CD4-positive, alpha-beta memory T cell (primary cell): ENCODE data around the gene ARHGAP44. TPM values are rescaled to one million over a fixed set of nuclear protein-coding genes. Genes with fewer than 3 reads are reported as not detected.

Experiments
- CTCF ChIA-PET: fragments of 350-600 bp; sonication (Branson Sonifier 250); formaldehyde crosslinking; loops from one replicate; lab custom pipeline; 2021; ENCODE audit warnings: inconsistent platforms; ENCODE audit not compliant: partially characterized antibody; lab: Charles Lee
- POLR2A ChIA-PET: fragments of 350-600 bp; sonication (Branson Sonifier 250); formaldehyde crosslinking; loops from one replicate; lab custom pipeline; 2021; ENCODE audit not compliant: partially characterized antibody; lab: Charles Lee
- DNase-seq, 5 donors: peaks; one replicate each; pipeline versions ENCODE4 v3.0.0 to v3.0.0-alpha.2; 2020 to 2022; ENCODE audit warnings: mixed read lengths in 1 of 5
- H3K27ac ChIP-seq: one replicate; pipeline ENCODE4 v1.7.0; 2013; ENCODE audit warnings: low read depth, low read length
- H3K27me3 ChIP-seq: 2 replicates; pipeline ENCODE4 v1.7.0; 2013; ENCODE audit warnings: mild to moderate bottlenecking, low read length, moderate library complexity; ENCODE audit not compliant: insufficient read depth
- H3K36me3 ChIP-seq: 2 replicates; pipeline ENCODE4 v1.7.0; 2013; ENCODE audit warnings: mild to moderate bottlenecking, low read length, moderate library complexity; ENCODE audit not compliant: insufficient read depth
- H3K4me1 ChIP-seq: 2 replicates; pipeline ENCODE4 v1.7.0; 2013; ENCODE audit warnings: mild to moderate bottlenecking, low read length, moderate library complexity; ENCODE audit not compliant: insufficient read depth
- H3K4me3 ChIP-seq, 2 donors: one replicate each; pipeline ENCODE4 v1.7.0; 2013; ENCODE audit warnings: low read length in 2 of 2, mild to moderate bottlenecking in 1 of 2
- H3K9me3 ChIP-seq, 2 donors: one replicate each; pipeline ENCODE4 v1.7.0; 2013; ENCODE audit warnings: low read length in 2 of 2, control low read depth in 1 of 2; ENCODE audit not compliant: control insufficient read depth in 1 of 2
- H3K27ac Mint-ChIP-seq, 7 donors: one replicate each; pipeline ENCODE4 v1.8.0; 2020 to 2021; ENCODE audit warnings: mixed read lengths in 7 of 7, mild to moderate bottlenecking in 6 of 7, inconsistent platforms in 3 of 7, moderate library complexity in 3 of 7
- H3K27me3 Mint-ChIP-seq, 2 donors: one replicate each; pipeline ENCODE4 v1.8.0; 2020 to 2021; ENCODE audit warnings: mixed read lengths in 2 of 2
- H3K36me3 Mint-ChIP-seq, 2 donors: one replicate each; pipeline ENCODE4 v1.8.0; 2020 to 2021; ENCODE audit warnings: mixed read lengths in 2 of 2, inconsistent platforms in 1 of 2, mild to moderate bottlenecking in 1 of 2
- H3K4me1 Mint-ChIP-seq, 4 donors: one replicate each; pipeline ENCODE4 v1.8.0; 2020 to 2021; ENCODE audit warnings: mixed read lengths in 4 of 4, mild to moderate bottlenecking in 1 of 4
- H3K4me3 Mint-ChIP-seq, 8 donors: one replicate each; pipeline ENCODE4 v1.8.0; 2020 to 2021; ENCODE audit warnings: mixed read lengths in 8 of 8, mild to moderate bottlenecking in 7 of 8, moderate library complexity in 6 of 8, inconsistent platforms in 3 of 8
- H3K9me3 Mint-ChIP-seq, 8 donors: one replicate each; pipeline ENCODE4 v1.8.0; 2020 to 2021; ENCODE audit warnings: mixed read lengths in 8 of 8, mild to moderate bottlenecking in 5 of 8, inconsistent platforms in 3 of 8, moderate library complexity in 1 of 8
- intact Hi-C: fragments of 100-400 bp; cut with micrococcal nuclease; formaldehyde crosslinking; loops from one replicate; pipeline ENCODE4 v1.15.1; 2023
- polyA plus RNA-seq, 2 donors: library from polyadenylated mRNA; unstranded; fragments of 300-500 nt; fragmentation: Illumina TruSeq; gene quantifications; one replicate each; pipeline ENCODE4 v1.2.3, GENCODE V29; 2021
- total RNA-seq, 2 experiments: library from RNA; stranded (reverse); gene quantifications; one replicate each; pipeline ENCODE4 v1.2.3, GENCODE V29; 2021

The ARHGAP44 gene
- total and polyA plus RNA-seq, 4 experiments from 2014 or later, result 0.07 TPM; not detected in 3

- H3K4me1 ChIP-seq, result no peaks in the 10 kb centered on the region
- Mint-ChIP-seq H3K27ac (no peak overlapping the region), H3K27me3 (peaks cover 0 to 2% of the 10 kb centered on the region in 2 donors), H3K4me1 (no peaks in the 10 kb centered on the region), H3K4me3 (no peak overlapping the region), H3K36me3 (no peaks in the 10 kb centered on the region), H3K9me3 (peaks cover 0 to 7% (median 2%) of the 10 kb centered on the region in 8 donors)
- intact Hi-C loops, result loop anchor here (10.0 kb wide), 1 partner anchor 56 kb away; no protein-coding TSS in a partner anchor
- H3K36me3 ChIP-seq, result no peaks in the 10 kb centered on the region
- H3K27me3 ChIP-seq, result no peaks in the 10 kb centered on the region
- POLR2A ChIA-PET, result no interaction called here
- CTCF ChIA-PET, result no interaction called here
- DNase-seq, result no peak
- no peak overlapping the region for H3K4me3 ChIP-seq
- H3K27ac ChIP-seq, result no peak overlapping the region
- no peaks in the 10 kb centered on the region for H3K9me3 ChIP-seq
Observed at GRCh38 chr17:12759090-12759489, 30.2 kb upstream of the ARHGAP44 start.

GRCh38 chr17:12765548-12765947 is 23.8 kb upstream of the ARHGAP44 start:
- H3K4me3 Mint-ChIP-seq, result no peak overlapping the region
- H3K4me3 ChIP-seq, result no peak overlapping the region
- POLR2A ChIA-PET, result no interaction called here
- peaks cover 2 to 3% of the 10 kb centered on the region in 2 donors for H3K27me3 Mint-ChIP-seq
- intact Hi-C loops, result no loop called here
- no peaks in the 10 kb centered on the region for H3K36me3 Mint-ChIP-seq
- H3K4me1 Mint-ChIP-seq, result no peaks in the 10 kb centered on the region
- peaks cover 0 to 7% (median 1%) of the 10 kb centered on the region in 8 donors for H3K9me3 Mint-ChIP-seq
- H3K27ac Mint-ChIP-seq, result no peak overlapping the region
- H3K4me1 ChIP-seq, result no peaks in the 10 kb centered on the region
- no peaks in the 10 kb centered on the region for H3K9me3 ChIP-seq
- no peak for DNase-seq
- no peaks in the 10 kb centered on the region for H3K36me3 ChIP-seq
- CTCF ChIA-PET, result no interaction called here
- H3K27ac ChIP-seq, result no peak overlapping the region
- no peaks in the 10 kb centered on the region for H3K27me3 ChIP-seq

GRCh38 chr17:12768255-12768654 is 21.0 kb upstream of the ARHGAP44 start:
- H3K27ac ChIP-seq, result no peak overlapping the region
- no peaks in the 10 kb centered on the region for H3K9me3 ChIP-seq
- H3K4me3 Mint-ChIP-seq, result no peak overlapping the region
- POLR2A ChIA-PET, result no interaction called here
- CTCF ChIA-PET, result no interaction called here
- H3K9me3 Mint-ChIP-seq, result peaks cover 0 to 5% (median 0%) of the 10 kb centered on the region in 8 donors
- no peaks in the 10 kb centered on the region for H3K4me1 ChIP-seq
- H3K4me3 ChIP-seq, result no peak overlapping the region
- intact Hi-C loops, result no loop called here
- DNase-seq, result no peak
- no peaks in the 10 kb centered on the region for H3K27me3 ChIP-seq
- no peaks in the 10 kb centered on the region for H3K36me3 Mint-ChIP-seq
- H3K27me3 Mint-ChIP-seq, result peaks cover 0 to 3% of the 10 kb centered on the region in 2 donors
- H3K27ac Mint-ChIP-seq, result no peak overlapping the region
- no peaks in the 10 kb centered on the region for H3K36me3 ChIP-seq
- no peaks in the 10 kb centered on the region for H3K4me1 Mint-ChIP-seq

GRCh38 chr17:12769981-12770380 is 19.3 kb upstream of the ARHGAP44 start:
- H3K36me3 Mint-ChIP-seq, result no peaks in the 10 kb centered on the region
- DNase-seq, result no peak
- H3K27ac Mint-ChIP-seq, result no peak overlapping the region
- H3K27me3 ChIP-seq, result no peaks in the 10 kb centered on the region
- H3K36me3 ChIP-seq, result no peaks in the 10 kb centered on the region
- no peak overlapping the region for H3K27ac ChIP-seq
- no peaks in the 10 kb centered on the region for H3K9me3 ChIP-seq
- H3K4me3 Mint-ChIP-seq, result no peak overlapping the region
- H3K27me3 Mint-ChIP-seq, result peaks cover 0 to 3% of the 10 kb centered on the region in 2 donors
- ChIA-PET CTCF (no interaction called here), POLR2A (no interaction called here)
- peaks cover 0 to 4% (median 1%) of the 10 kb centered on the region in 8 donors for H3K9me3 Mint-ChIP-seq
- H3K4me1 ChIP-seq, result no peaks in the 10 kb centered on the region
- no peaks in the 10 kb centered on the region for H3K4me1 Mint-ChIP-seq
- H3K4me3 ChIP-seq, result no peak overlapping the region
- intact Hi-C loops, result no loop called here

DNA sequence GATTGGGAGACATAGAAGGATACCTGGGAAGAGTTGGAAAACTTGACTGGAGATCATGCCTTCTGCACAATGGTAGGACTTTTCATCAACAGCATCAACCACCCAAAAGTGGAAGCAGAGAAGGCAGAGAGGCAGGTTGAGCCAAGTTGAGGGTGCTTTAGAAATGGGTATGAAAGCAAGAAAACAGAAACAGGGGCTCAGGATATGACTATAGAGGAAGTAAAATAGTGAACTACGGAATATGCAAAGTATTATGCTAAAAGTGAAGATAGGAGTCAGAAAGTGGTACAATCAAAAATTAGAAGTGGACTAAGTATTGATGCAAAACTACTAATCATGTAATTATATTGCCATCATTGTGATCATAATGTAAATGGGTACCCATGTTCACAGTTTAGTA is 16.1 kb upstream of the ARHGAP44 start:
- H3K27me3 Mint-ChIP-seq, result peaks cover 0 to 3% of the 10 kb centered on the region in 2 donors
- no peak for DNase-seq
- CTCF ChIA-PET, result no interaction called here
- intact Hi-C loops, result no loop called here
- H3K27ac Mint-ChIP-seq, result no peak overlapping the region
- no peaks in the 10 kb centered on the region for H3K4me1 Mint-ChIP-seq
- Histone ChIP-seq H3K27me3 (no peaks in the 10 kb centered on the region), H3K27ac (no peak overlapping the region), H3K36me3 (no peaks in the 10 kb centered on the region), H3K9me3 (no peaks in the 10 kb centered on the region), H3K4me1 (no peaks in the 10 kb centered on the region), H3K4me3 (no peak overlapping the region)
- POLR2A ChIA-PET, result no interaction called here
- H3K36me3 Mint-ChIP-seq, result no peaks in the 10 kb centered on the region
- H3K4me3 Mint-ChIP-seq, result no peak overlapping the region
- peaks cover 0 to 7% (median 1%) of the 10 kb centered on the region in 8 donors for H3K9me3 Mint-ChIP-seq

DNA sequence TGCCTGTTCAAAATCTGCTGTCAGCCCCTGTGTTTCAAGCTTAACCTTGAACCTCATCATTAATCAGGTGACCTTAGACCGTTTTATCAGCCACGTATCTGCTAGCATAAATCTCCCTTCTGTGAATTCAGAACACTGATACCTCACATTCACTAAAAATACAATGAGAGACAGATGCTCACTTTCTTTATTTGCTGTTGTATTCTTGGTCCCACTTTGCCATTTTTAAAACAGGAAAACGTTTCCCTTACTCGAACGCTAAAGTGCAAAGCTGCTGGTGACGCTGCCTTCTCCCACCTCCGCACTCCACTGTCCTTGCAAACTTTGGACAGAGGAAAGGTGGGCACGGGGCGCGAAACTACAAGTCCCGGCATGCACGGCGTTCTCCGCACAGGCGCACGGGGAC is 220 bp upstream of the ARHGAP44 start:
- peak overlapping the region in 6 of 8 donors; percentile 17 to 62 (median 50) for H3K4me3 Mint-ChIP-seq
- H3K27ac ChIP-seq, result no peak overlapping the region
- H3K36me3 ChIP-seq, result no peaks in the 10 kb centered on the region
- no peak overlapping the region for H3K4me3 ChIP-seq
- H3K36me3 Mint-ChIP-seq, result no peaks in the 10 kb centered on the region
- H3K4me1 Mint-ChIP-seq, result peaks cover 0 to 15% (median 3%) of the 10 kb centered on the region in 4 donors
- ChIA-PET POLR2A (no interaction called here), CTCF (no interaction called here)
- peaks cover 12% of the 10 kb centered on the region for H3K27me3 ChIP-seq
- peaks cover 3% of the 10 kb centered on the region for H3K4me1 ChIP-seq
- no peaks in the 10 kb centered on the region for H3K9me3 ChIP-seq
- peaks cover 27 to 30% of the 10 kb centered on the region in 2 donors for H3K27me3 Mint-ChIP-seq
- no peak for DNase-seq
- no peak overlapping the region for H3K27ac Mint-ChIP-seq
- peaks cover 0 to 7% (median 1%) of the 10 kb centered on the region in 8 donors for H3K9me3 Mint-ChIP-seq
- intact Hi-C loops, result no loop called here

GRCh38 chr17:12790249-12791106 is 1.2 kb downstream of the ARHGAP44 start:
- H3K27ac Mint-ChIP-seq, result no peak overlapping the region
- H3K4me3 Mint-ChIP-seq, result peak overlapping the region; percentile 26 to 79 (median 46)
- no peaks in the 10 kb centered on the region for H3K36me3 ChIP-seq
- H3K36me3 Mint-ChIP-seq, result no peaks in the 10 kb centered on the region
- DNase-seq, result no peak
- H3K27ac ChIP-seq, result no peak overlapping the region
- ChIA-PET POLR2A (no interaction called here), CTCF (no interaction called here)
- peaks cover 3% of the 10 kb centered on the region for H3K4me1 ChIP-seq
- intact Hi-C loops, result no loop called here
- H3K27me3 ChIP-seq, result peaks cover 12% of the 10 kb centered on the region
- H3K27me3 Mint-ChIP-seq, result peaks cover 28 to 30% of the 10 kb centered on the region in 2 donors
- no peaks in the 10 kb centered on the region for H3K9me3 ChIP-seq
- H3K4me3 ChIP-seq, result no peak overlapping the region
- peaks cover 0 to 15% (median 3%) of the 10 kb centered on the region in 4 donors for H3K4me1 Mint-ChIP-seq
- peaks cover 0 to 7% (median 1%) of the 10 kb centered on the region in 8 donors for H3K9me3 Mint-ChIP-seq
